Bronchial epithelial cell (primary cell): ENCODE results near the gene UGT1A9. TPM values are rescaled to one million over a fixed set of nuclear protein-coding genes. Genes with fewer than 3 reads are reported as not detected.
"Not testable (repeated sequence)": the region's sequence is repeated elsewhere in the genome, so short reads cannot be mapped to it uniquely, and the experiment has no call there.

Experiments
- DNase-seq: peaks from one replicate; pipeline ENCODE4 v3.0.0-alpha.2; 2010; ENCODE audit warnings: low read depth
- FAIRE-seq: peaks from 2 replicates; lab custom pipeline; 2011; peaks lifted over from hg19 to GRCh38; lab: Jason Lieb, UNC
- H3K27me3 ChIP-seq: 2 replicates; pipeline ENCODE4 v1.5.1; 2011; ENCODE audit warnings: low read length; ENCODE audit not compliant: control insufficient read depth, insufficient read depth
- H3K36me3 ChIP-seq: 2 replicates; pipeline ENCODE4 v1.5.1; 2011; ENCODE audit warnings: low read length; ENCODE audit not compliant: control insufficient read depth, insufficient read depth
- H3K4me3 ChIP-seq: 2 replicates; pipeline ENCODE4 v1.5.1; 2011; ENCODE audit warnings: mild to moderate bottlenecking, low read depth, low read length, control low read depth
- CTCF ChIP-seq: IDR thresholded peaks from 2 replicates; pipeline ENCODE4 v1.5.1; 2011; ENCODE audit warnings: mild to moderate bottlenecking, moderate library complexity, low read length, control low read depth, inconsistent platforms; ENCODE audit not compliant: insufficient read depth, severe bottlenecking
- total RNA-seq: library from RNA; depleted of rRNA; stranded (reverse); fragments of >200 nt; gene quantifications from 2 replicates; pipeline ENCODE4 v1.2.1, GENCODE V29; 2014

The UGT1A9 gene
- 0.26 TPM in 1 of 2 replicates, not detected in the other for total RNA-seq

- no peaks in the 10 kb centered on the region for H3K27me3 ChIP-seq
- DNase-seq, result no peak
- TF ChIP-seq CTCF, result no peak
- no peak within 1 kb of the TSS for H3K4me3 ChIP-seq
- no peaks in the 10 kb centered on the region for H3K36me3 ChIP-seq
- FAIRE-seq, result no peak
Observed at GRCh38 chr2:233671290-233672161, at the start of gene UGT1A9. Gene UGT1A9, plus strand, starts transcription at chr2:233671898. Its CDS starts 37 bp downstream, at chr2:233671935.

- FAIRE-seq, result no peak
- H3K36me3 ChIP-seq, result no peaks in the 10 kb centered on the region
- no peak overlapping the region for H3K4me3 ChIP-seq
- TF ChIP-seq CTCF, result no peak
- DNase-seq, result no peak
- no peaks in the 10 kb centered on the region for H3K27me3 ChIP-seq
Observed at GRCh38 chr2:233627331-233628025, 44.2 kb upstream of the UGT1A9 start.

- peak; percentile 50 for FAIRE-seq
- not testable (repeated sequence) for H3K4me3 ChIP-seq
Observed at GRCh38 chr2:233636306-233636705, 35.4 kb upstream of the UGT1A9 start, which contains the start of gene UGT1A10. Gene UGT1A10, plus strand, starts transcription at chr2:233636448. Its CDS starts 75 bp downstream, at chr2:233636523.

GRCh38 chr2:233638836-233639235 is 32.9 kb upstream of the UGT1A9 start:
- Histone ChIP-seq H3K27me3 (no peaks in the 10 kb centered on the region), H3K36me3 (no peaks in the 10 kb centered on the region), H3K4me3 (no peak overlapping the region)
- DNase-seq (peak; percentile 11), FAIRE-seq (no peak)
- TF ChIP-seq CTCF, result no peak

More at GRCh38 chr2:233636306-233636705, 35.4 kb upstream of the UGT1A9 start, which contains the start of gene UGT1A10:
- H3K36me3 ChIP-seq, H3K27me3 ChIP-seq, DNase-seq: not testable (repeated sequence)

DNA sequence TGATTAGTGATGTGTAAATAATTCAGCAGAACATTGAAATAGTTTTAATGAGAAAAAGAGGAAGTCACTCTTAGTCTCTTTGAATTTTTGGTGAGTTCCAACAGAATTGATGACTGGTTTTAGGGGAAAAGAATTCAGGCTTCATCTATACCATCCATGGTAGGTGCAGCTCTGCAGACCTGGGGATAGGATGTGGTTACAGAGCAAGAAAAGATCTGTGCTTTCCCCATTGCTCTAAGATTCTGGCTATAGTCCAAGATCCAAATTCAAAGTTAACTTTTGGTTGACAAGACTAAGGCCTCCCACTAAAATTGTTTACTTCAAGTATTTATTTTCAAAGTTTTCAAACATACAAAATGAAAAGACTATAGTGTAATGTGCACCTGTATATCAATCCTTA is 31.8 kb upstream of the UGT1A9 start:
- no peak for TF ChIP-seq CTCF
- DNase-seq (no peak), FAIRE-seq (no peak)
- H3K36me3 ChIP-seq, result no peaks in the 10 kb centered on the region
- no peaks in the 10 kb centered on the region for H3K27me3 ChIP-seq
- no peak overlapping the region for H3K4me3 ChIP-seq

- FAIRE-seq (no peak), DNase-seq (peak; percentile 54)
- H3K27me3 ChIP-seq, result no peaks in the 10 kb centered on the region
- no peak overlapping the region for H3K4me3 ChIP-seq
- TF ChIP-seq CTCF, result peak; percentile 56
- H3K36me3 ChIP-seq, result no peaks in the 10 kb centered on the region
Observed at GRCh38 chr2:233643128-233643527, 28.6 kb upstream of the UGT1A9 start.

DNA sequence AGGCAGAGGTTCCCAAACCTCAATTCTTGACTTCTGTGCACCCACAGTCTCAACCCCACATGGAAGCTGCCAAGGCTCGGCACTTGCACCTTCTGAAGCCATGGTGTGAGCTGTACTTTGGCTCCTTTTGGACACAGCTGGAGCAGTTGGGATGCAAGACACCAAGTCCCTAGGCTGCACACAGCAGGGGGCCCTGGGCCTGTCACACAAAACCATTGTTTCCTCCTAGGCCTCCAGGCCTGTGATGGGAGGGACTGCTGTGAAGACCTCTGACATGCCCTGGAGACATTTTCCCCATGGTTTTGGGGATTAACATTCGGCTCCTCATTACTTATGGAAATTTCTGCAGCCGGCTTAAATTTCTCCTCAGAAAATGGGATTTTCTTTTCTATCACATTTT is 25.7 kb upstream of the UGT1A9 start:
- FAIRE-seq, H3K36me3 ChIP-seq, H3K4me3 ChIP-seq, H3K27me3 ChIP-seq, DNase-seq: not testable (repeated sequence)
